SU-DHL-6 (cell line): Measurements from ENCODE around the gene MAFF.

Source experiments
- EZH2phosphoT487 ChIP-seq: fragments of 200-600 bp; sonication (generic), shearing (Covaris generic); conservative IDR thresholded peaks from 2 replicates; pipeline ENCODE4 v1.6.1; 2018; ENCODE audit warnings: mild to moderate bottlenecking, antibody characterized with exemption, low read length, moderate library complexity, mixed read lengths
- TF ChIP-seq, protein P1 (sequence below): fragments of 200-600 bp; sonication (generic); IDR thresholded peaks from one replicate; pipeline ENCODE4 v1.5.1; 2017; ENCODE audit warnings: antibody characterized with exemption, mild to moderate bottlenecking, low read length, moderate library complexity; ENCODE audit not compliant: insufficient read depth, poor library complexity, severe bottlenecking

DNA sequence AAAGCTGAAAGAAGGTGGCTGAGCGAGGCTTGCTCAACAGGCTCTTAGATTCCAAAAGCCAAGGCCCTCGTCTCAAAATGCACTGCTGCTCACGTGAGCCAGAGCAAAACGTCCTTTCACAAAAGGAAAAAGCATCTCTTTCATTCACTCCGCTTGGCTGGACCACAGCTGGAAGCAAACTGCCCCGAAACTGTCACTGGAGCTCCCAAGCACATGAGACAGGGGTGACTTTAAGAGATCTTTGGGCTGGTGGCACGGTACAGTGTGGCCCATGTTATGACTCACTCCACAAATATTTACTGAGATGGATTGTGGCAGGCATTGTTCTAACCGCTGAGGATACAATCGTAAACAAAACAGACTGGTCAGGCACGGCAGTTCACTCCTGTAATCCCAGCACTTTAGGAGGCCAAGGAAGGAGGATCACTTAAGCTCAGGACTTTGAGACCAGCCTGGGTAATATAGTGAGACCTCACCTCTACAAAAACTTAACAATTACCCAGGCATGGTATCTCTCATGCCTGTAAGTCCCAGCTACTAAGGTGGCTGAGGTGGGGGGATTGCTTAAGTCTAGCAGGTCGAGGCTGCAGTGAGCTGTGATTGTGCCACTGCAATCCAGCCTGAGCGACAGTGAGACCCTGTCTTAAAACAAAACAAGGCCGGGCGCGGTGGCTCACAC lies 23.7 kb upstream of the MAFF start:
- TF ChIP-seq, protein P1, sequence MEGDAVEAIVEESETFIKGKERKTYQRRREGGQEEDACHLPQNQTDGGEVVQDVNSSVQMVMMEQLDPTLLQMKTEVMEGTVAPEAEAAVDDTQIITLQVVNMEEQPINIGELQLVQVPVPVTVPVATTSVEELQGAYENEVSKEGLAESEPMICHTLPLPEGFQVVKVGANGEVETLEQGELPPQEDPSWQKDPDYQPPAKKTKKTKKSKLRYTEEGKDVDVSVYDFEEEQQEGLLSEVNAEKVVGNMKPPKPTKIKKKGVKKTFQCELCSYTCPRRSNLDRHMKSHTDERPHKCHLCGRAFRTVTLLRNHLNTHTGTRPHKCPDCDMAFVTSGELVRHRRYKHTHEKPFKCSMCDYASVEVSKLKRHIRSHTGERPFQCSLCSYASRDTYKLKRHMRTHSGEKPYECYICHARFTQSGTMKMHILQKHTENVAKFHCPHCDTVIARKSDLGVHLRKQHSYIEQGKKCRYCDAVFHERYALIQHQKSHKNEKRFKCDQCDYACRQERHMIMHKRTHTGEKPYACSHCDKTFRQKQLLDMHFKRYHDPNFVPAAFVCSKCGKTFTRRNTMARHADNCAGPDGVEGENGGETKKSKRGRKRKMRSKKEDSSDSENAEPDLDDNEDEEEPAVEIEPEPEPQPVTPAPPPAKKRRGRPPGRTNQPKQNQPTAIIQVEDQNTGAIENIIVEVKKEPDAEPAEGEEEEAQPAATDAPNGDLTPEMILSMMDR = no peak
- no peak for TF ChIP-seq EZH2phosphoT487
